Daoy (cell line): ENCODE measurements around the gene PLXNA4. TPM values are rescaled to one million over a fixed set of nuclear protein-coding genes. Genes with fewer than 3 reads are reported as not detected.

Experiments used
- DNase-seq: peaks from one replicate; pipeline ENCODE4 v3.0.0-alpha.2; 2015; ENCODE audit warnings: low read depth
- total RNA-seq: library from RNA; depleted of rRNA; stranded (reverse); fragments of >200 nt; shearing (Covaris generic); gene quantifications from 2 replicates; pipeline ENCODE4 v1.2.3, GENCODE V29; 2014

The PLXNA4 gene
- total RNA-seq, 1 experiment from 2014 or later: 0.69 TPM

GRCh38 chr7:132532281-132532680 lies 44.0 kb downstream of the PLXNA4 start:
- DNase-seq: no peak

GRCh38 chr7:132531562-132531961 lies 44.7 kb downstream of the PLXNA4 start:
- DNase-seq: no peak

- DNase-seq: no peak
Measured at GRCh38 chr7:132528695-132529094, 47.6 kb downstream of the PLXNA4 start.

DNA sequence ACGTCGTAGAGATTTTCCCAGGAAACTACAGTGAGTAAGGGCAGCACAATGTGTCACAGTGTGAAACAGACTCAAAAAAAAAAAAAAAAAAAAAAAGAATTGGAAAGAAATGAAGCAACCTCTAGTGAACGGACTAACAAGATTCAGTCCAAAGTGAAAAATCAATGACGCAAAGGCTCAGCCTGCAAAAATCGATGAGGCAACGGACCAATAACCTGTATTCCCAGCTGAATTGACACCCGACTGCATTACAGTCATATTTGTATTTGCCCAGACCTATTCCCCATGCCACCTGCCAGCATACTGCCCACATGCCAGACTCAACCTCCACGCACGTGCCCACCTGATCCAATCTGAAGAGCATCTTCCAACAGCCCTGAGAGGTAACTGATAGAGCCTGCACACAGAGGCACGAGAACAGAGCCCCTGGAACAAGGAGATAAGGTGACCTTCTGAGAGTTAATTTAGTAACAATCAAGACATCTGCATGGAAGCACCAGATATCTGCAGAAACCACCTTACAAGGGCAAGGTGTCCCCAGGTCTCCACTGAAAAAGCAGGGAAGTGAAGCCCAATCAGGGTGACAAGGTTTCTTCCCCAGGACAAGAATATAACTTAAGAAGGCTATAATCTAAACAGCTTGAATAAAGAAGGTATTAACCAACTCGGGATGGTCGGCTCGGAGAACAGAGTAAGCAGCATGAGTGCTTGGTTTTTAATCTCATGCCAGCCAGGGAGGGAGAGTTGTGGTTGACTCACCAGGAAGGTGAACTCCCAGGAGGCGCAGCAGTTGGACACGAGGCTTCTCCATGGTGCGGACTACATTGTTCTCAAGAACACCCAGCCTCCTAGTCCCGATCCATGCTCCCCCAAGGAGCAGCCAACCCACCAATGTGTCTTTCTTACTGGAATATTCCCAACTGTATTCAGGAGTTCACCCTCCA lies 48.5 kb downstream of the PLXNA4 start:
- peak; percentile 51 for DNase-seq

- DNase-seq: no peak
Measured at GRCh38 chr7:132526111-132526740, 50.0 kb downstream of the PLXNA4 start.

DNA sequence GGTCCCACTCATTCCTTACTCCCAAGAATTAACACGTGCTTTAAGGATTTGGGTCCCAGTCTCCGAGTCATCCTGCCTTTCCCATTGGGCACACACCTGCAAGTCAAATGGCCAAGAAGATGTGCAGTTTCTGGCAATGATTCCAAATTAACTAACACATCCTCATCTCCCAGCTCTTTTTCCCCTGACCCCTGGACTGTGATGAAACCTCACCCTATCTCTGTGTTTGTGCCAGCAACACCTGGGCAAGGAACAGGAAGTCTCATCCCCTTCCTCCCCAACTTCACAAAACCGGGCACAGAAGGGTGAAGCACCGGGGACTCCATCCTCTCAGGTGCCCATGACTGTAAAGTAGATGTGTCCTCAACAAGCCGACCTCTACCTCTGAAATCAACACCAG lies 54.8 kb downstream of the PLXNA4 start:
- no peak for DNase-seq

GRCh38 chr7:132520591-132521280 lies 55.5 kb downstream of the PLXNA4 start:
- no peak for DNase-seq

- DNase-seq: no peak
Measured at GRCh38 chr7:132519936-132520335, 56.3 kb downstream of the PLXNA4 start.

- no peak for DNase-seq
Measured at GRCh38 chr7:132518839-132519173, 57.5 kb downstream of the PLXNA4 start.

DNA sequence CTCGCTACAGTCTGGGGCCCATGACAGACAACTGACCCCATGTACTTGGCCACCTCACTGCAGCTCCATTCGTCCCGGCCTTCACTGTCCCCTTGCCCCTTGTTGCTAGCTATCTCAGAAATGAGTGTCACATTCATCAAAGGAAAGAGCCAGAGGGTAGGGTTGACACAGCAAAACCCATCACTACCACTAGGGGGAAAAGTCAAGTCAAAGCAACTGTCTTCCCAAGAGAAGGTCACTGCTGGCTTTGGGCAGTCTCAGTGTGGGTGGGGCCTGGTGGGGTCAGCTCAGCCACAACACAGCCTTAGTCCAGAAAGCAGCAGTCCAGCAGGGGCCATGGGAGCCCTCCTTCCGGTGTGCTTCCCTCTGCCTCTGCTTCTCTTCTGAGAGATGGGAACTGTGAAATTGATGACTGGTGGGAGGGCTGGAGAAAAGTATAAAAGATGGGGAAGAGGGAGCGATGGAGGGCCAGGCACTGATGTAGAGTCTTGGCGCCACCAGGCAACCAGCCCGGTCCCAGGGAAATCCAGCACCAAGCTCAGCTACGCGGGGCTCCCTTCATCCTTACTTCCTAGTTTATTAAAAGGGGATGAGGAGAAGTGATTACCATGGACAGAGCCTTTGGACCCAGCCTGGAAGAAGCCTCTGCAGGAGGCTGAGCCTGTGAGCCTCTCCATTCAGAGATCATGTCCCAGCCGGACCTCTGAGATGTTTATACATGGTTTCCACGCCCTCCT lies 58.0 kb downstream of the PLXNA4 start:
- DNase-seq: peak; percentile 37

GRCh38 chr7:132516042-132516840 lies 60.0 kb downstream of the PLXNA4 start:
- peak; percentile 76 for DNase-seq

- DNase-seq: no peak
Measured at GRCh38 chr7:132515181-132515580, 61.1 kb downstream of the PLXNA4 start.

- no peak for DNase-seq
Measured at GRCh38 chr7:132514430-132514829, 61.8 kb downstream of the PLXNA4 start.

DNA sequence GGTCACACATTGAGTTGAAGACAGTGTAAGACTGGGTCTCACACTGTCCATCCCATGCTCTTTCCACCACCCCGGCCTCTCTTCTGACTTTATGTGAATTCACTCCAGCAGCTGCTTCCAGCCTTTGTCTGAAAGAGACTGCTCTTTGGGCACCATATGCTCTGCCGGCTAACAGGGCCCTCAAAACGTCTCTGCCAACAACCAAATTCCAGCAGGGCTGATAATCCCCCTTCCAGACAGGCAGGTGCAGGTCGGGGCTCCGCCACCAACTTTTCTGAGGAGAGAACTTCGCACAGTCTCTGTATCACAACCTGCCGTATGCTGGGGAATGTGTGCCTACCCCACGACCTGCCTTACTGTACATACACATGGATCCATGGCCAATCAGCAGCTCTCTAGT lies 64.3 kb downstream of the PLXNA4 start:
- DNase-seq: no peak

DNA sequence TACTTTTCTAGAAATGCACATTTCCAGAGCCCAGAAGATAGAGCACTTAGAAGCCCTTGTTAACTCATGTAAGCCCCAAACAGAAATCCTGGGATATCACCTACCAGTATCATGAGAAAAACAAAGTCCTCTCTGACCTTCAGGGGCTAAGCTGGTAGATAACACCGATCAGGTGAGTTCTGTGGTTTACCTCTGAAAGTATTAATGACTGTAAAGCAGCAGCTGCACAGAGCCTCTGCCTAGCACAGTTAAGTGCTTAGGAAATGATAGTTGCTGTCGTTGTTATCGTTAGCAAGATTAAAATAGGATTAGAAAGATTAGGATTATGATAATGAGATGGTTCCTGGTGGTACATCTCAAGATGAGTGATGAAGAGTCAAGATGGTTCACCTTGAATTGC lies 64.9 kb downstream of the PLXNA4 start:
- no peak for DNase-seq

DNA sequence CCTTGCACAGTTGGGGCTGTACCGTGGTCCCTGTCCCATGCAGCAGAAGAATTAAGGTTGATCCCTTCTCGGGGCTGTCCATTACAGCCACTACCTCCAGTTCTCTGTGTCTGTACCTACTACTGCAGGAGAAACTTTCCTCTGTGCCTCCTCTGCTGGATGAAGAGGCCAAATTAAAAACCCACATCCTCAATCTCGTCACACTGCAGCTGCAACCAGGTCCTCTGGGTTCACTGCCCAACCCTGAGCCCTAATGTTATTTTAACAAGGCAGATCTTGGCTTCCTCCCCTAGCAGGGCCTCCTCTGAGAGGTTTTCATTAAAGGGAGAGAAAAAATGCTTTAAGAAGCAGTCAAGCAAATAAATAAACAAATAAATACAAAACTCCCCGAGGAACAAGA lies 66.6 kb downstream of the PLXNA4 start:
- no peak for DNase-seq

- DNase-seq: no peak
Measured at GRCh38 chr7:132508724-132509353, 67.4 kb downstream of the PLXNA4 start.

- DNase-seq: no peak
Measured at GRCh38 chr7:132504852-132505251, 71.4 kb downstream of the PLXNA4 start.

- no peak for DNase-seq
Measured at GRCh38 chr7:132504071-132504470, 72.2 kb downstream of the PLXNA4 start.

GRCh38 chr7:132503415-132503814 lies 72.9 kb downstream of the PLXNA4 start:
- DNase-seq: no peak

DNA sequence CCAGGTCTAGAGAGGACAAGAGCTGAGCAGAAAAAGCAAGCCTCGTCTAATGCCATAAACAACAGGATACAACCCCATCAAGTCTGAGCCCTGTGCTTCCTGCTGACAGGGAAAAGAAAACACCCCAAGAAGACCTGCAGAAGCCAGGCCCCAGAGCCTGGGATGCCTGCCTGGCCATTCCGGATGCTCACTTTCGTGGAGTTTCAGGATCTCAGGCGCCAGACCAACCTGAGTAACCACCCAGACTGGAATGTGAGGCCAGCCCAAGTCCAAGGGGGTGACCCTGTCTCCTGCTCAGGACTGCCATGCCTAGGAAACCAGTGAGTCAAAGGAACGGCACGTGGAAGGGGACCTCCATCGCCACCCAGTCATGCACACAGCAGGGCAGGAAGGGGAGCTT lies 74.3 kb downstream of the PLXNA4 start:
- DNase-seq: peak; percentile 66
